ENCODE data around the gene MTUS2. TPM values are rescaled to one million over a fixed set of nuclear protein-coding genes. Genes with fewer than 3 reads are reported as not detected.

MTUS2 gene
- total and polyA plus RNA-seq, 9 of the 15 experiments (the other 6 are each of a cell fraction or from before 2014, with no cell fraction given), result 0.01 to 0.28 (median 0.06) TPM; not detected in 1

DNA sequence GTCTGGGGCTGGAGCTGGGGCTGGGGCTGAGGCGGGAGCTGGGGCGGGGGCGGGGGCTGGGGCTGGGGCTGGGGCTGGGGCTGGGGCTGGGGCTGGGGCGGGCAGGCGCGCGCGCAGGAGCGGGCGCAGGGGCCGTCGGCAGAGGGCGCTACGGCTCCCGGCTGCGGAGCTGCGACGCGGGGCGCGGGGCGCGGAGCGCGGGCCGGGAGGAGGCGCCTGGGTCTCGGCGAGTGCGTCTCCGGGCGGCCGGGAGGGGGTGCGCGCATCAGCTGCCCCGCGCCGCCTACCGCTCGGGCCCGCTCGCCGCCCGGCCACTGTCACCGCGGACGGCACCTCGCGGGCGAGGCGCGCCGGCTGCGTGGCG, 422 bp upstream of the MTUS2 start (continued):
- TF ChIP-seq, protein P1, sequence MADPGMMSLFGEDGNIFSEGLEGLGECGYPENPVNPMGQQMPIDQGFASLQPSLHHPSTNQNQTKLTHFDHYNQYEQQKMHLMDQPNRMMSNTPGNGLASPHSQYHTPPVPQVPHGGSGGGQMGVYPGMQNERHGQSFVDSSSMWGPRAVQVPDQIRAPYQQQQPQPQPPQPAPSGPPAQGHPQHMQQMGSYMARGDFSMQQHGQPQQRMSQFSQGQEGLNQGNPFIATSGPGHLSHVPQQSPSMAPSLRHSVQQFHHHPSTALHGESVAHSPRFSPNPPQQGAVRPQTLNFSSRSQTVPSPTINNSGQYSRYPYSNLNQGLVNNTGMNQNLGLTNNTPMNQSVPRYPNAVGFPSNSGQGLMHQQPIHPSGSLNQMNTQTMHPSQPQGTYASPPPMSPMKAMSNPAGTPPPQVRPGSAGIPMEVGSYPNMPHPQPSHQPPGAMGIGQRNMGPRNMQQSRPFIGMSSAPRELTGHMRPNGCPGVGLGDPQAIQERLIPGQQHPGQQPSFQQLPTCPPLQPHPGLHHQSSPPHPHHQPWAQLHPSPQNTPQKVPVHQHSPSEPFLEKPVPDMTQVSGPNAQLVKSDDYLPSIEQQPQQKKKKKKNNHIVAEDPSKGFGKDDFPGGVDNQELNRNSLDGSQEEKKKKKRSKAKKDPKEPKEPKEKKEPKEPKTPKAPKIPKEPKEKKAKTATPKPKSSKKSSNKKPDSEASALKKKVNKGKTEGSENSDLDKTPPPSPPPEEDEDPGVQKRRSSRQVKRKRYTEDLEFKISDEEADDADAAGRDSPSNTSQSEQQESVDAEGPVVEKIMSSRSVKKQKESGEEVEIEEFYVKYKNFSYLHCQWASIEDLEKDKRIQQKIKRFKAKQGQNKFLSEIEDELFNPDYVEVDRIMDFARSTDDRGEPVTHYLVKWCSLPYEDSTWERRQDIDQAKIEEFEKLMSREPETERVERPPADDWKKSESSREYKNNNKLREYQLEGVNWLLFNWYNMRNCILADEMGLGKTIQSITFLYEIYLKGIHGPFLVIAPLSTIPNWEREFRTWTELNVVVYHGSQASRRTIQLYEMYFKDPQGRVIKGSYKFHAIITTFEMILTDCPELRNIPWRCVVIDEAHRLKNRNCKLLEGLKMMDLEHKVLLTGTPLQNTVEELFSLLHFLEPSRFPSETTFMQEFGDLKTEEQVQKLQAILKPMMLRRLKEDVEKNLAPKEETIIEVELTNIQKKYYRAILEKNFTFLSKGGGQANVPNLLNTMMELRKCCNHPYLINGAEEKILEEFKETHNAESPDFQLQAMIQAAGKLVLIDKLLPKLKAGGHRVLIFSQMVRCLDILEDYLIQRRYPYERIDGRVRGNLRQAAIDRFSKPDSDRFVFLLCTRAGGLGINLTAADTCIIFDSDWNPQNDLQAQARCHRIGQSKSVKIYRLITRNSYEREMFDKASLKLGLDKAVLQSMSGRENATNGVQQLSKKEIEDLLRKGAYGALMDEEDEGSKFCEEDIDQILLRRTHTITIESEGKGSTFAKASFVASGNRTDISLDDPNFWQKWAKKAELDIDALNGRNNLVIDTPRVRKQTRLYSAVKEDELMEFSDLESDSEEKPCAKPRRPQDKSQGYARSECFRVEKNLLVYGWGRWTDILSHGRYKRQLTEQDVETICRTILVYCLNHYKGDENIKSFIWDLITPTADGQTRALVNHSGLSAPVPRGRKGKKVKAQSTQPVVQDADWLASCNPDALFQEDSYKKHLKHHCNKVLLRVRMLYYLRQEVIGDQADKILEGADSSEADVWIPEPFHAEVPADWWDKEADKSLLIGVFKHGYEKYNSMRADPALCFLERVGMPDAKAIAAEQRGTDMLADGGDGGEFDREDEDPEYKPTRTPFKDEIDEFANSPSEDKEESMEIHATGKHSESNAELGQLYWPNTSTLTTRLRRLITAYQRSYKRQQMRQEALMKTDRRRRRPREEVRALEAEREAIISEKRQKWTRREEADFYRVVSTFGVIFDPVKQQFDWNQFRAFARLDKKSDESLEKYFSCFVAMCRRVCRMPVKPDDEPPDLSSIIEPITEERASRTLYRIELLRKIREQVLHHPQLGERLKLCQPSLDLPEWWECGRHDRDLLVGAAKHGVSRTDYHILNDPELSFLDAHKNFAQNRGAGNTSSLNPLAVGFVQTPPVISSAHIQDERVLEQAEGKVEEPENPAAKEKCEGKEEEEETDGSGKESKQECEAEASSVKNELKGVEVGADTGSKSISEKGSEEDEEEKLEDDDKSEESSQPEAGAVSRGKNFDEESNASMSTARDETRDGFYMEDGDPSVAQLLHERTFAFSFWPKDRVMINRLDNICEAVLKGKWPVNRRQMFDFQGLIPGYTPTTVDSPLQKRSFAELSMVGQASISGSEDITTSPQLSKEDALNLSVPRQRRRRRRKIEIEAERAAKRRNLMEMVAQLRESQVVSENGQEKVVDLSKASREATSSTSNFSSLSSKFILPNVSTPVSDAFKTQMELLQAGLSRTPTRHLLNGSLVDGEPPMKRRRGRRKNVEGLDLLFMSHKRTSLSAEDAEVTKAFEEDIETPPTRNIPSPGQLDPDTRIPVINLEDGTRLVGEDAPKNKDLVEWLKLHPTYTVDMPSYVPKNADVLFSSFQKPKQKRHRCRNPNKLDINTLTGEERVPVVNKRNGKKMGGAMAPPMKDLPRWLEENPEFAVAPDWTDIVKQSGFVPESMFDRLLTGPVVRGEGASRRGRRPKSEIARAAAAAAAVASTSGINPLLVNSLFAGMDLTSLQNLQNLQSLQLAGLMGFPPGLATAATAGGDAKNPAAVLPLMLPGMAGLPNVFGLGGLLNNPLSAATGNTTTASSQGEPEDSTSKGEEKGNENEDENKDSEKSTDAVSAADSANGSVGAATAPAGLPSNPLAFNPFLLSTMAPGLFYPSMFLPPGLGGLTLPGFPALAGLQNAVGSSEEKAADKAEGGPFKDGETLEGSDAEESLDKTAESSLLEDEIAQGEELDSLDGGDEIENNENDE (IDR thresholded peaks at IDR 0.05; ENCODE audit: low read depth, low read length), result no peak
- TF ChIP-seq POLR2G (IDR thresholded peaks at IDR 0.05; ENCODE audit: low read depth, low read length) (no peak), CTBP1 (IDR thresholded peaks at IDR 0.05; ENCODE audit: borderline replicate concordance) (peak; percentile 79; the same call in 1 of the 2 replicates), BMI1 (IDR thresholded peaks at IDR 0.05; ENCODE audit: low read length) (no peak), KLF1 (tag; IDR thresholded peaks at IDR 0.05) (no peak), RAD21 (CRISPR knock-in tag; conservative IDR thresholded peaks at IDR 0.05 in 1 of 2, IDR thresholded peaks at IDR 0.05 in 1 of 2) (peak in 1 of 2 experiments; percentile 48; a peak in 2 of 4 replicates), BRD9 (IDR thresholded peaks at IDR 0.05; ENCODE audit: low read depth, partially characterized antibody) (no peak), ZC3H8 (IDR thresholded peaks at IDR 0.05) (no peak), HMGN3 (IDR thresholded peaks at IDR 0.05; ENCODE audit: borderline replicate concordance, extremely low read depth, insufficient read length, low read depth, low read length) (peak; percentile 49), KLF10 (CRISPR knock-in tag; IDR thresholded peaks at IDR 0.05) (no peak), ZNF696 (CRISPR knock-in tag; conservative IDR thresholded peaks at IDR 0.05) (no peak), CCNT2 (IDR thresholded peaks at IDR 0.05; ENCODE audit: borderline replicate concordance, extremely low read depth, insufficient read length, low read depth, low read length) (peak; percentile 13)
- TF ChIP-seq, protein P2, sequence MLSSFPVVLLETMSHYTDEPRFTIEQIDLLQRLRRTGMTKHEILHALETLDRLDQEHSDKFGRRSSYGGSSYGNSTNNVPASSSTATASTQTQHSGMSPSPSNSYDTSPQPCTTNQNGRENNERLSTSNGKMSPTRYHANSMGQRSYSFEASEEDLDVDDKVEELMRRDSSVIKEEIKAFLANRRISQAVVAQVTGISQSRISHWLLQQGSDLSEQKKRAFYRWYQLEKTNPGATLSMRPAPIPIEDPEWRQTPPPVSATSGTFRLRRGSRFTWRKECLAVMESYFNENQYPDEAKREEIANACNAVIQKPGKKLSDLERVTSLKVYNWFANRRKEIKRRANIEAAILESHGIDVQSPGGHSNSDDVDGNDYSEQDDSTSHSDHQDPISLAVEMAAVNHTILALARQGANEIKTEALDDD (IDR thresholded peaks at IDR 0.05), result no peak
- TF ChIP-seq, protein P3, sequence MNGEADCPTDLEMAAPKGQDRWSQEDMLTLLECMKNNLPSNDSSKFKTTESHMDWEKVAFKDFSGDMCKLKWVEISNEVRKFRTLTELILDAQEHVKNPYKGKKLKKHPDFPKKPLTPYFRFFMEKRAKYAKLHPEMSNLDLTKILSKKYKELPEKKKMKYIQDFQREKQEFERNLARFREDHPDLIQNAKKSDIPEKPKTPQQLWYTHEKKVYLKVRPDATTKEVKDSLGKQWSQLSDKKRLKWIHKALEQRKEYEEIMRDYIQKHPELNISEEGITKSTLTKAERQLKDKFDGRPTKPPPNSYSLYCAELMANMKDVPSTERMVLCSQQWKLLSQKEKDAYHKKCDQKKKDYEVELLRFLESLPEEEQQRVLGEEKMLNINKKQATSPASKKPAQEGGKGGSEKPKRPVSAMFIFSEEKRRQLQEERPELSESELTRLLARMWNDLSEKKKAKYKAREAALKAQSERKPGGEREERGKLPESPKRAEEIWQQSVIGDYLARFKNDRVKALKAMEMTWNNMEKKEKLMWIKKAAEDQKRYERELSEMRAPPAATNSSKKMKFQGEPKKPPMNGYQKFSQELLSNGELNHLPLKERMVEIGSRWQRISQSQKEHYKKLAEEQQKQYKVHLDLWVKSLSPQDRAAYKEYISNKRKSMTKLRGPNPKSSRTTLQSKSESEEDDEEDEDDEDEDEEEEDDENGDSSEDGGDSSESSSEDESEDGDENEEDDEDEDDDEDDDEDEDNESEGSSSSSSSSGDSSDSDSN (IDR thresholded peaks at IDR 0.05; ENCODE audit: borderline replicate concordance in 1 of 2, low read depth in 2 of 2, low read length in 2 of 2), result 0 out of 4 replicates have a peak, but pooled peaks of 1 of the 2 experiments have one; percentile 21

Data from K562 (cell line).